SK-N-SH treated with all-trans-retinoic acid at 6 μM for 48 hours (cell line): ENCODE data around the gene PDCD1.

Experiments used
- ATAC-seq: fragments of 200-7000 bp; cut with Tn5 transposase; 3 replicates; pipeline ENCODE4 v1.9.1; 2020; ENCODE audit warnings: mild to moderate bottlenecking, moderate library complexity
- ARNTL ChIP-seq: fragments of 450-650 bp; formaldehyde crosslinking; IDR thresholded peaks from 2 replicates; pipeline ENCODE4 v1.5.0; 2020; ENCODE audit warnings: low read depth, mild to moderate bottlenecking, moderate library complexity, borderline replicate concordance
- BACH2 ChIP-seq: fragments of 250-450 bp; sonication (Bioruptor Pico); IDR thresholded peaks from 2 replicates; pipeline ENCODE4 v1.9.0; 2021; ENCODE audit warnings: mild to moderate bottlenecking, borderline replicate concordance
- CSDC2 ChIP-seq: fragments of 250-450 bp; sonication (Bioruptor Pico); IDR thresholded peaks from 2 replicates; pipeline ENCODE4 v1.5.0; 2020; ENCODE audit warnings: mild to moderate bottlenecking, moderate library complexity
- ESRRG ChIP-seq: fragments of 250-450 bp; sonication (Bioruptor Pico); IDR thresholded peaks from 2 replicates; pipeline ENCODE4 v1.6.1; 2021; ENCODE audit warnings: mild to moderate bottlenecking
- GLIS3 ChIP-seq: fragments of 250-450 bp; sonication (Bioruptor Pico); IDR thresholded peaks from 2 replicates; pipeline ENCODE4 v1.5.0; 2020; ENCODE audit warnings: mild to moderate bottlenecking, moderate library complexity
- ISL1 ChIP-seq: fragments of 250-450 bp; sonication (Bioruptor Pico); IDR thresholded peaks from 2 replicates; pipeline ENCODE4 v2.1.2; 2022; ENCODE audit warnings: mild to moderate bottlenecking, moderate library complexity
- OSR1 ChIP-seq: fragments of 250-450 bp; sonication (Bioruptor Pico); IDR thresholded peaks from 2 replicates; pipeline ENCODE4 v1.8.0; 2022; ENCODE audit warnings: moderate library complexity, mild to moderate bottlenecking, inconsistent platforms
- PATZ1 ChIP-seq: fragments of 250-450 bp; sonication (Bioruptor Pico); IDR thresholded peaks from 2 replicates; pipeline ENCODE4 v1.8.0; 2020; ENCODE audit warnings: mild to moderate bottlenecking, moderate library complexity, borderline replicate concordance
- POU6F1 ChIP-seq: fragments of 250-450 bp; sonication (Bioruptor Pico); IDR thresholded peaks from 2 replicates; pipeline ENCODE4 v1.8.0; 2021; ENCODE audit warnings: low read depth, mild to moderate bottlenecking, moderate library complexity, borderline replicate concordance
- PPARA ChIP-seq: fragments of 250-450 bp; sonication (Bioruptor Pico); IDR thresholded peaks from 2 replicates; pipeline ENCODE4 v1.5.0; 2020; ENCODE audit warnings: mild to moderate bottlenecking, borderline replicate concordance
- RARB ChIP-seq: fragments of 250-450 bp; sonication (Bioruptor Pico); IDR thresholded peaks from 2 replicates; pipeline ENCODE4 v1.8.0; 2021; ENCODE audit warnings: mild to moderate bottlenecking, moderate library complexity
- SNAI2 ChIP-seq: fragments of 250-450 bp; sonication (Bioruptor Pico); IDR thresholded peaks from 2 replicates; pipeline ENCODE4 v1.5.0; 2020; ENCODE audit warnings: mild to moderate bottlenecking, moderate library complexity
- TCF4 ChIP-seq: fragments of 250-450 bp; sonication (Bioruptor Pico); IDR thresholded peaks from 2 replicates; pipeline ENCODE4 v1.8.0; 2021; ENCODE audit warnings: mild to moderate bottlenecking, moderate library complexity, borderline replicate concordance
- ZC3H10 ChIP-seq: fragments of 250-450 bp; sonication (Bioruptor Pico); IDR thresholded peaks from 2 replicates; pipeline ENCODE4 v1.5.1; 2021; ENCODE audit warnings: mild to moderate bottlenecking, moderate library complexity
- ZFP3 ChIP-seq: fragments of 250-450 bp; sonication (Bioruptor Pico); IDR thresholded peaks from 2 replicates; pipeline ENCODE4 v1.5.0; 2020; ENCODE audit warnings: mild to moderate bottlenecking, moderate library complexity
- ZFP30 ChIP-seq: fragments of 450-650 bp; formaldehyde crosslinking; IDR thresholded peaks from 2 replicates; pipeline ENCODE4 v1.5.0; 2022; ENCODE audit warnings: mild to moderate bottlenecking, moderate library complexity
- ZNF565 ChIP-seq: fragments of 450-650 bp; formaldehyde crosslinking; conservative IDR thresholded peaks from 2 replicates; pipeline ENCODE4 v1.5.0; 2020; ENCODE audit warnings: low read depth, mild to moderate bottlenecking, moderate library complexity
- ZNF70 ChIP-seq: fragments of 450-650 bp; formaldehyde crosslinking; IDR thresholded peaks from 2 replicates; pipeline ENCODE4 v1.5.0; 2020; ENCODE audit warnings: mild to moderate bottlenecking, moderate library complexity
- ZNF8 ChIP-seq: fragments of 450-650 bp; formaldehyde crosslinking; IDR thresholded peaks from 2 replicates; pipeline ENCODE4 v1.5.0; 2020; ENCODE audit warnings: mild to moderate bottlenecking, moderate library complexity
- TF ChIP-seq, protein P1 (sequence below): fragments of 250-450 bp; sonication (Bioruptor Pico); IDR thresholded peaks from 2 replicates; pipeline ENCODE4 v1.5.1; 2020; ENCODE audit warnings: low read depth, mild to moderate bottlenecking, moderate library complexity
- TF ChIP-seq, protein P2 (sequence below): fragments of 250-450 bp; sonication (Bioruptor Pico); IDR thresholded peaks from 2 replicates; pipeline ENCODE4 v1.5.1; 2021; ENCODE audit warnings: mild to moderate bottlenecking, moderate library complexity
- TF ChIP-seq, protein P3 (sequence below): fragments of 250-450 bp; sonication (Bioruptor Pico); IDR thresholded peaks from 2 replicates; pipeline ENCODE4 v1.5.0; 2020; ENCODE audit warnings: mild to moderate bottlenecking, moderate library complexity

Gene PDCD1

GRCh38 chr2:241861264-241861663, 2.6 kb upstream of the PDCD1 start:
- ATAC-seq: no peak
- TF ChIP-seq ZNF8 (CRISPR knock-in tag): no peak
- TF ChIP-seq SNAI2 (CRISPR knock-in tag): no peak
- TF ChIP-seq, protein P1, sequence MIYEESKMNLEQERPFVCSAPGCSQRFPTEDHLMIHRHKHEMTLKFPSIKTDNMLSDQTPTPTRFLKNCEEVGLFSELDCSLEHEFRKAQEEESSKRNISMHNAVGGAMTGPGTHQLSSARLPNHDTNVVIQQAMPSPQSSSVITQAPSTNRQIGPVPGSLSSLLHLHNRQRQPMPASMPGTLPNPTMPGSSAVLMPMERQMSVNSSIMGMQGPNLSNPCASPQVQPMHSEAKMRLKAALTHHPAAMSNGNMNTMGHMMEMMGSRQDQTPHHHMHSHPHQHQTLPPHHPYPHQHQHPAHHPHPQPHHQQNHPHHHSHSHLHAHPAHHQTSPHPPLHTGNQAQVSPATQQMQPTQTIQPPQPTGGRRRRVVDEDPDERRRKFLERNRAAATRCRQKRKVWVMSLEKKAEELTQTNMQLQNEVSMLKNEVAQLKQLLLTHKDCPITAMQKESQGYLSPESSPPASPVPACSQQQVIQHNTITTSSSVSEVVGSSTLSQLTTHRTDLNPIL: no peak
- TF ChIP-seq OSR1: no peak
- TF ChIP-seq BACH2: no peak
- no peak for TF ChIP-seq ZFP30 (CRISPR knock-in tag)
- TF ChIP-seq ZFP3 (CRISPR knock-in tag): no peak
- TF ChIP-seq CSDC2 (CRISPR knock-in tag): no peak
- TF ChIP-seq ZNF70 (CRISPR knock-in tag): no peak
- no peak for TF ChIP-seq ISL1
- TF ChIP-seq, protein P2, sequence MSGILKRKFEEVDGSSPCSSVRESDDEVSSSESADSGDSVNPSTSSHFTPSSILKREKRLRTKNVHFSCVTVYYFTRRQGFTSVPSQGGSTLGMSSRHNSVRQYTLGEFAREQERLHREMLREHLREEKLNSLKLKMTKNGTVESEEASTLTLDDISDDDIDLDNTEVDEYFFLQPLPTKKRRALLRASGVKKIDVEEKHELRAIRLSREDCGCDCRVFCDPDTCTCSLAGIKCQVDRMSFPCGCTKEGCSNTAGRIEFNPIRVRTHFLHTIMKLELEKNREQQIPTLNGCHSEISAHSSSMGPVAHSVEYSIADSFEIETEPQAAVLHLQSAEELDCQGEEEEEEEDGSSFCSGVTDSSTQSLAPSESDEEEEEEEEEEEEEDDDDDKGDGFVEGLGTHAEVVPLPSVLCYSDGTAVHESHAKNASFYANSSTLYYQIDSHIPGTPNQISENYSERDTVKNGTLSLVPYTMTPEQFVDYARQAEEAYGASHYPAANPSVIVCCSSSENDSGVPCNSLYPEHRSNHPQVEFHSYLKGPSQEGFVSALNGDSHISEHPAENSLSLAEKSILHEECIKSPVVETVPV (CRISPR knock-in tag): no peak
- TF ChIP-seq ZC3H10 (CRISPR knock-in tag): no peak
- no peak for TF ChIP-seq RARB (CRISPR knock-in tag)
- TF ChIP-seq, protein P3, sequence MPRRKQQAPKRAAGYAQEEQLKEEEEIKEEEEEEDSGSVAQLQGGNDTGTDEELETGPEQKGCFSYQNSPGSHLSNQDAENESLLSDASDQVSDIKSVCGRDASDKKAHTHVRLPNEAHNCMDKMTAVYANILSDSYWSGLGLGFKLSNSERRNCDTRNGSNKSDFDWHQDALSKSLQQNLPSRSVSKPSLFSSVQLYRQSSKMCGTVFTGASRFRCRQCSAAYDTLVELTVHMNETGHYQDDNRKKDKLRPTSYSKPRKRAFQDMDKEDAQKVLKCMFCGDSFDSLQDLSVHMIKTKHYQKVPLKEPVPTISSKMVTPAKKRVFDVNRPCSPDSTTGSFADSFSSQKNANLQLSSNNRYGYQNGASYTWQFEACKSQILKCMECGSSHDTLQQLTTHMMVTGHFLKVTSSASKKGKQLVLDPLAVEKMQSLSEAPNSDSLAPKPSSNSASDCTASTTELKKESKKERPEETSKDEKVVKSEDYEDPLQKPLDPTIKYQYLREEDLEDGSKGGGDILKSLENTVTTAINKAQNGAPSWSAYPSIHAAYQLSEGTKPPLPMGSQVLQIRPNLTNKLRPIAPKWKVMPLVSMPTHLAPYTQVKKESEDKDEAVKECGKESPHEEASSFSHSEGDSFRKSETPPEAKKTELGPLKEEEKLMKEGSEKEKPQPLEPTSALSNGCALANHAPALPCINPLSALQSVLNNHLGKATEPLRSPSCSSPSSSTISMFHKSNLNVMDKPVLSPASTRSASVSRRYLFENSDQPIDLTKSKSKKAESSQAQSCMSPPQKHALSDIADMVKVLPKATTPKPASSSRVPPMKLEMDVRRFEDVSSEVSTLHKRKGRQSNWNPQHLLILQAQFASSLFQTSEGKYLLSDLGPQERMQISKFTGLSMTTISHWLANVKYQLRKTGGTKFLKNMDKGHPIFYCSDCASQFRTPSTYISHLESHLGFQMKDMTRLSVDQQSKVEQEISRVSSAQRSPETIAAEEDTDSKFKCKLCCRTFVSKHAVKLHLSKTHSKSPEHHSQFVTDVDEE (CRISPR knock-in tag): no peak
- TF ChIP-seq ARNTL (CRISPR knock-in tag): no peak
- no peak for TF ChIP-seq ZNF565 (CRISPR knock-in tag)
- no peak for TF ChIP-seq ESRRG (CRISPR knock-in tag)

- TF ChIP-seq ZNF8 (CRISPR knock-in tag) (no peak), BACH2 (no peak), PATZ1 (CRISPR knock-in tag) (no peak), TCF4 (CRISPR knock-in tag) (no peak), GLIS3 (CRISPR knock-in tag) (no peak), OSR1 (no peak), ARNTL (CRISPR knock-in tag) (no peak), POU6F1 (CRISPR knock-in tag) (no peak), RARB (CRISPR knock-in tag) (no peak), ESRRG (CRISPR knock-in tag) (no peak), ZC3H10 (CRISPR knock-in tag) (no peak), ZNF70 (CRISPR knock-in tag) (no peak), ZFP3 (CRISPR knock-in tag) (no peak), CSDC2 (CRISPR knock-in tag) (no peak), ISL1 (no peak), ZNF565 (CRISPR knock-in tag) (no peak), PPARA (CRISPR knock-in tag) (no peak)
- TF ChIP-seq, protein P1: no peak
- TF ChIP-seq, protein P2 (CRISPR knock-in tag): no peak
- ATAC-seq: peak; percentile 24; the same call in 1 of the 3 replicates
Measured at GRCh38 chr2:241860184-241861078, 1.7 kb upstream of the PDCD1 start.
